Measurements from ENCODE around the gene TSPAN16. TPM values are rescaled to one million over a fixed set of nuclear protein-coding genes. Genes with fewer than 3 reads are reported as not detected.

The TSPAN16 gene
- total and polyA plus RNA-seq, 4 experiments from 2014 or later: not detected

GRCh38 chr19:11268783-11269267 lies 27.1 kb upstream of the TSPAN16 start:
- Mint-ChIP-seq H3K36me3 (no peaks in the 10 kb centered on the region), H3K4me3 (no peak overlapping the region), H3K9me3 (peaks cover 0 to 4% (median under 1%) of the 10 kb centered on the region in 8 donors), H3K27me3 (peaks cover 42% of the 10 kb centered on the region in 2 donors), H3K27ac (no peak overlapping the region), H3K4me1 (peaks cover 0 to 4% (median under 1%) of the 10 kb centered on the region in 4 donors)
- intact Hi-C loops (cut with micrococcal nuclease): no loop called here
- H3K36me3 ChIP-seq (ENCODE audit: insufficient read depth, low read length): no peaks in the 10 kb centered on the region
- POLR2A ChIA-PET (ENCODE audit: partially characterized antibody): no interaction called here
- H3K9me3 ChIP-seq (ENCODE audit: control insufficient read depth in 1 of 2, low read length in 2 of 2): no peaks in the 10 kb centered on the region
- no peak overlapping the region for H3K4me3 ChIP-seq (ENCODE audit: low read length in 2 of 2)
- no peak overlapping the region for H3K27ac ChIP-seq (ENCODE audit: low read depth, low read length)
- no peak for DNase-seq
- H3K27me3 ChIP-seq (ENCODE audit: insufficient read depth, low read length): peaks cover 8% of the 10 kb centered on the region
- no peaks in the 10 kb centered on the region for H3K4me1 ChIP-seq (ENCODE audit: insufficient read depth, low read length)
- CTCF ChIA-PET (ENCODE audit: partially characterized antibody): no interaction called here

GRCh38 chr19:11269408-11269807 lies 26.6 kb upstream of the TSPAN16 start:
- Mint-ChIP-seq H3K36me3 (no peaks in the 10 kb centered on the region), H3K9me3 (peaks cover 0 to 4% (median under 1%) of the 10 kb centered on the region in 8 donors), H3K4me1 (peaks cover 0 to 4% (median 0%) of the 10 kb centered on the region in 4 donors), H3K27me3 (peaks cover 39 to 41% of the 10 kb centered on the region in 2 donors), H3K27ac (no peak overlapping the region), H3K4me3 (no peak overlapping the region)
- Histone ChIP-seq H3K4me1 (ENCODE audit: insufficient read depth, low read length) (no peaks in the 10 kb centered on the region), H3K27ac (ENCODE audit: low read depth, low read length) (no peak overlapping the region), H3K9me3 (ENCODE audit: control insufficient read depth in 1 of 2, low read length in 2 of 2) (no peaks in the 10 kb centered on the region), H3K36me3 (ENCODE audit: insufficient read depth, low read length) (no peaks in the 10 kb centered on the region), H3K4me3 (ENCODE audit: low read length in 2 of 2) (no peak overlapping the region), H3K27me3 (ENCODE audit: insufficient read depth, low read length) (peaks cover 8% of the 10 kb centered on the region)
- CTCF ChIA-PET (ENCODE audit: partially characterized antibody): no interaction called here
- no peak for DNase-seq
- POLR2A ChIA-PET (ENCODE audit: partially characterized antibody): no interaction called here
- intact Hi-C loops (cut with micrococcal nuclease): no loop called here

GRCh38 chr19:11273296-11273695 lies 22.7 kb upstream of the TSPAN16 start:
- no peaks in the 10 kb centered on the region for H3K9me3 ChIP-seq (ENCODE audit: control insufficient read depth in 1 of 2, low read length in 2 of 2)
- Mint-ChIP-seq H3K36me3 (no peaks in the 10 kb centered on the region), H3K9me3 (peaks cover 0 to 8% (median 4%) of the 10 kb centered on the region in 8 donors), H3K27me3 (peaks cover 15 to 23% of the 10 kb centered on the region in 2 donors), H3K4me3 (no peak overlapping the region), H3K27ac (peak overlapping the region in 1 of 7 donors; percentile 41), H3K4me1 (no peaks in the 10 kb centered on the region)
- no peak overlapping the region for H3K4me3 ChIP-seq (ENCODE audit: low read length in 2 of 2)
- no peak overlapping the region for H3K27ac ChIP-seq (ENCODE audit: low read depth, low read length)
- intact Hi-C loops (cut with micrococcal nuclease): no loop called here
- ChIA-PET CTCF (ENCODE audit: partially characterized antibody) (interaction anchor here (0.7 kb wide), 1 partner anchor 21 kb away, joined by 4 read pairs; no protein-coding TSS in a partner anchor), POLR2A (ENCODE audit: partially characterized antibody) (no interaction called here)
- no peaks in the 10 kb centered on the region for H3K27me3 ChIP-seq (ENCODE audit: insufficient read depth, low read length)
- H3K4me1 ChIP-seq (ENCODE audit: insufficient read depth, low read length): no peaks in the 10 kb centered on the region
- DNase-seq: no peak
- H3K36me3 ChIP-seq (ENCODE audit: insufficient read depth, low read length): no peaks in the 10 kb centered on the region

- POLR2A ChIA-PET (ENCODE audit: partially characterized antibody): no interaction called here
- Mint-ChIP-seq H3K4me1 (no peaks in the 10 kb centered on the region), H3K27ac (no peak overlapping the region), H3K36me3 (no peaks in the 10 kb centered on the region), H3K27me3 (peaks cover 12 to 21% of the 10 kb centered on the region in 2 donors), H3K9me3 (peaks cover 0 to 9% (median 4%) of the 10 kb centered on the region in 8 donors), H3K4me3 (no peak overlapping the region)
- Histone ChIP-seq H3K4me3 (ENCODE audit: low read length in 2 of 2) (no peak overlapping the region), H3K4me1 (ENCODE audit: insufficient read depth, low read length) (peaks cover 2% of the 10 kb centered on the region), H3K27me3 (ENCODE audit: insufficient read depth, low read length) (no peaks in the 10 kb centered on the region), H3K9me3 (ENCODE audit: control insufficient read depth in 1 of 2, low read length in 2 of 2) (no peaks in the 10 kb centered on the region), H3K36me3 (ENCODE audit: insufficient read depth, low read length) (no peaks in the 10 kb centered on the region), H3K27ac (ENCODE audit: low read depth, low read length) (no peak overlapping the region)
- intact Hi-C loops (cut with micrococcal nuclease): no loop called here
- CTCF ChIA-PET (ENCODE audit: partially characterized antibody): interaction anchor here (0.7 kb wide), 1 partner anchor 20 kb away, joined by 4 read pairs; no protein-coding TSS in a partner anchor
- DNase-seq: no peak
These were observed 22.0 kb upstream of the TSPAN16 start for GRCh38 chr19:11273989-11274388.

- Mint-ChIP-seq H3K36me3 (peaks cover 0 to 1% of the 10 kb centered on the region in 2 donors), H3K27me3 (peaks cover 10 to 17% of the 10 kb centered on the region in 2 donors), H3K4me1 (peaks cover 3 to 5% (median 4%) of the 10 kb centered on the region in 4 donors), H3K27ac (no peak overlapping the region), H3K9me3 (peaks cover 0 to 14% (median 7%) of the 10 kb centered on the region in 8 donors), H3K4me3 (no peak overlapping the region)
- Histone ChIP-seq H3K36me3 (ENCODE audit: insufficient read depth, low read length) (no peaks in the 10 kb centered on the region), H3K27ac (ENCODE audit: low read depth, low read length) (no peak overlapping the region), H3K4me3 (ENCODE audit: low read length in 2 of 2) (no peak overlapping the region), H3K9me3 (ENCODE audit: control insufficient read depth in 1 of 2, low read length in 2 of 2) (no peaks in the 10 kb centered on the region), H3K4me1 (ENCODE audit: insufficient read depth, low read length) (peaks cover 8% of the 10 kb centered on the region), H3K27me3 (ENCODE audit: insufficient read depth, low read length) (no peaks in the 10 kb centered on the region)
- no peak for DNase-seq
- intact Hi-C loops (cut with micrococcal nuclease): no loop called here
- CTCF ChIA-PET (ENCODE audit: partially characterized antibody): no interaction called here
- POLR2A ChIA-PET (ENCODE audit: partially characterized antibody): no interaction called here
These were observed 21.4 kb upstream of the TSPAN16 start for GRCh38 chr19:11274533-11275086.

GRCh38 chr19:11278670-11279069 lies 17.3 kb upstream of the TSPAN16 start:
- Histone ChIP-seq H3K4me1 (ENCODE audit: insufficient read depth, low read length) (peaks cover 20% of the 10 kb centered on the region), H3K36me3 (ENCODE audit: insufficient read depth, low read length) (no peaks in the 10 kb centered on the region), H3K27me3 (ENCODE audit: insufficient read depth, low read length) (no peaks in the 10 kb centered on the region), H3K27ac (ENCODE audit: low read depth, low read length) (no peak overlapping the region), H3K9me3 (ENCODE audit: control insufficient read depth in 1 of 2, low read length in 2 of 2) (no peaks in the 10 kb centered on the region), H3K4me3 (ENCODE audit: low read length in 2 of 2) (no peak overlapping the region)
- intact Hi-C loops (cut with micrococcal nuclease): no loop called here
- Mint-ChIP-seq H3K9me3 (peaks cover 0 to 22% (median 10%) of the 10 kb centered on the region in 8 donors), H3K36me3 (peaks cover 0 to 5% of the 10 kb centered on the region in 2 donors), H3K27me3 (peaks cover 17 to 21% of the 10 kb centered on the region in 2 donors), H3K27ac (peak overlapping the region in 1 of 7 donors; percentile 35), H3K4me1 (peaks cover 7 to 13% (median 11%) of the 10 kb centered on the region in 4 donors), H3K4me3 (no peak overlapping the region)
- ChIA-PET POLR2A (ENCODE audit: partially characterized antibody) (interaction anchor here (1.4 kb wide), 1 partner anchor 96 kb away, joined by 3 read pairs; the partner anchor contains the start of gene SWSAP1), CTCF (ENCODE audit: partially characterized antibody) (no interaction called here)
- no peak for DNase-seq

- Mint-ChIP-seq H3K4me3 (peak overlapping the region; percentile 32 to 81 (median 66)), H3K9me3 (peaks cover 0 to 22% (median 10%) of the 10 kb centered on the region in 8 donors), H3K27ac (peak overlapping the region; percentile 22 to 88 (median 63)), H3K27me3 (peaks cover 13 to 24% of the 10 kb centered on the region in 2 donors), H3K4me1 (peaks cover 7 to 13% (median 11%) of the 10 kb centered on the region in 4 donors), H3K36me3 (peaks cover 0 to 5% of the 10 kb centered on the region in 2 donors)
- peak; percentile 70 to 81 (median 80) for DNase-seq
- Histone ChIP-seq H3K4me1 (ENCODE audit: insufficient read depth, low read length) (peaks cover 20% of the 10 kb centered on the region), H3K4me3 (ENCODE audit: low read length in 2 of 2) (no peak overlapping the region), H3K27me3 (ENCODE audit: insufficient read depth, low read length) (no peaks in the 10 kb centered on the region), H3K36me3 (ENCODE audit: insufficient read depth, low read length) (no peaks in the 10 kb centered on the region), H3K27ac (ENCODE audit: low read depth, low read length) (no peak overlapping the region), H3K9me3 (ENCODE audit: control insufficient read depth in 1 of 2, low read length in 2 of 2) (no peaks in the 10 kb centered on the region)
- CTCF ChIA-PET (ENCODE audit: partially characterized antibody): interaction anchor here (0.7 to 1.2 kb wide), 3 partner anchors 13 to 140 kb away, joined by 3 read pairs; no protein-coding TSS in a partner anchor
- intact Hi-C loops (cut with micrococcal nuclease): no loop called here
- POLR2A ChIA-PET (ENCODE audit: partially characterized antibody): interaction anchor here (1.4 kb wide), 1 partner anchor 95 kb away, joined by 3 read pairs; the partner anchor contains the start of gene SWSAP1
These were observed 16.3 kb upstream of the TSPAN16 start for GRCh38 chr19:11279505-11280236.
